HL-60/S4 (cell line): Measurements from ENCODE around the gene EWSR1.

Experiments
- in situ Hi-C: fragments of 300-500 bp; cut with MboI; formaldehyde crosslinking; loops from 2 replicates; pipeline ENCODE4 v1.14.3; 2022; ENCODE audit warnings: low sequenced_read_pairs

Gene EWSR1

GRCh38 chr22:29301716-29302401 is 33.8 kb downstream of the EWSR1 start:
- in situ Hi-C loops: no loop called here

DNA sequence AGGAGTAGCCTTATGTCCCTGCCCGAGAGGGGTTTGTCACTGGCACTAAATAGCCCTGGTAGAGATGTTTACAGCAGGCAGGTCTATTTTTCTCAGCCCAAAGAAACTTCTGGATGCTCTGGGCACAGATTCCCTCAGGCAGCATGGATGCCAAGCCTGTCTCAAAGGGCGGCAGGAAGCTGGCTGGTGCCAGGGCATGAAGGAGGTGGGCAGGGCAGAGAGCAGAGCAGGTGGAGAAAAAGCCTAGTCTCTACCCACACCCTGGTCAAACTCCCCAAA is 34.3 kb downstream of the EWSR1 start:
- in situ Hi-C loops: no loop called here

DNA sequence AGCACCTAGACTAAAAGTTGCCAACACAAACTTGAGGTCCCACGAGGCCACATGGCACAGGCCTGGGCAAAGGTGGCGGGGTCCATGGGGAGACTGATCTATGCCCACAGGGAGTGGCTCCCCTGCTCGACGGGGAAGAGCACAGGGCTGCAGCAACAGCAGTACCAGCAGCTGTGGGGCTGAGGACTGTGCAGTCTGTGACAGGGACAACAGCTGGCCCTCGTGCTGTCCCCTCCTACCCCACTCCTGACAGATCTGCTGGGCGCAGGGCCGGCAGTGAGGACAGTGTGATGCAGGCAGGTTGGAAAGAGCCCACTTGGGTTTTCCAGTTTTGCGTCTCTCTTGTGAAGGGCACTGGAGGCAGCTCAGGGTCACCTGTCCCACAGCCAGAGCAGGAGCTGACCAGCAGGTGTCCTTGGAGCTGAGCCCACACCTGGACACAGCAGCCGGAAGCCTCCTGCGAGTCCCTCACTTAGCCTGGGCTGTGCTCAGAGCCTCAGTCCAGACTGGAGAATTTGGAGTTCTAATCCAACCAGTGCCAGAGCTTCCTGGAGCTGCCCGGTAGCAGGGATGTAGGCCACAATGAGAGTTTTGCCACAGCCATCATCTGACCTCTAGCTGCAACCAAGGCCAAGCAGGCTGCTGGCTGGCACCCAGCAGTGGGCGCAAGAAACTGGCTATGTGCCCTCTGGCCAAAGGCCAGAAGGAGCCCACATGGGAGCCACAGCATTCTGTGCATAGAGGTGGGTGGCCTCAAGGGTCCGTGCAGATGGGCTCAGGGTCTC is 34.8 kb downstream of the EWSR1 start:
- in situ Hi-C loops: no loop called here

DNA sequence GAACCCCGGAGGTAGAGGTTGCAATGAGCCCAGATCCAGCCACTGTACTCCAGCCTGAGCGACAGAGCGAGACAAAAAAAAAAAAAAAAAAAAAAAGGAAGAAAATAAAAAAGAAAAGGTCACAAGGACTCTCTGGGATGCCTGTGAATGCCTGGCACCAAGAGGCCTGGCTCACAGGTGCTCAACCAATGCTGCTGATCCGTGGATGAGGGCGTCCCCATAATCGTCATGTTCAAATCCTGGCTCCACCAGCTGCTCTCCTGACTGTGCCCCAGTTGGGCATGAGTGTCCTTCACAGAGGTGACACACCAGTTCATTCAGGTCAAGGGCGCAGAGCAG is 37.7 kb downstream of the EWSR1 start:
- in situ Hi-C loops: no loop called here

- in situ Hi-C loops: no loop called here
Observed at GRCh38 chr22:29306175-29306834, 38.2 kb downstream of the EWSR1 start, which contains the start of gene GAS2L1. GAS2L1 (plus strand) TSS chr22:29306650; CDS start chr22:29308106, 1,456 bp downstream.

DNA sequence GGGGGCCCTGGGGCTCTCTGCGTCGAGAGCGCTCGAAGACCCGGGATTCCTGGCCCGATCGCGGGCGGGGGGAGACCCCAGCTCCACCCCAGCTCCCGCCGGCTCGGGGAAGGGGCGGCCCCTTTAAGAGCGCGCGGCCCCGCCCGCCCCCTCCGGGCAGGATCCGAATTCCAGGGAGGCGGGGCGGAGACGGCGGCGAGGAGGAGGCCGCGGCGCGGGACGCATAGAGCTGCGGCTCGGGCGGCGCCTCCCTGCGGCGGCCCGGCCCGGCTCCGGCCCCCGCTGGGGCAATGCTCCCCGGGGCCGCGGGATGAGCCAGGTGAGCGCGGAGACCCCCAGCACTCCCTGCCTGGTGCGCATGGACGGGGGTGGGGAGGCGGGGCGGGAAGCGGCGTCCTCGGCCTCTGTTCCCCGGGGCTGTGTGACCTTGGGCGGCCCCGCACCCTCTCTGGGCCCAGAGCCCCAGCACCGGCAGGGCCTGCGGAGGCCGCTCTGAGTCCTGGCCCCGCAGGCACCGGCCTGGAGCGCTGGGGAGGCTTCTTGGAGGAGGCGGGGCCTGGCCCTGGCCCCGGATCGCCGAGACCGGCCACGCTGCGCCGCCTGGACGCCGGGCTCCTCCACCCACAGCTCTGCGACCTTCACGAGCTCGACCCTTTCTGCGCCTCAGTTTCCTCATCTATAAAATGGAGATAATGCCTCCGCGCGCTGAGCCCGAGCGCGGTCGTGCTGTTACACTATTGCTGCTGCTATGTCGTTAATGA is 38.9 kb downstream of the EWSR1 start:
- in situ Hi-C loops: no loop called here

DNA sequence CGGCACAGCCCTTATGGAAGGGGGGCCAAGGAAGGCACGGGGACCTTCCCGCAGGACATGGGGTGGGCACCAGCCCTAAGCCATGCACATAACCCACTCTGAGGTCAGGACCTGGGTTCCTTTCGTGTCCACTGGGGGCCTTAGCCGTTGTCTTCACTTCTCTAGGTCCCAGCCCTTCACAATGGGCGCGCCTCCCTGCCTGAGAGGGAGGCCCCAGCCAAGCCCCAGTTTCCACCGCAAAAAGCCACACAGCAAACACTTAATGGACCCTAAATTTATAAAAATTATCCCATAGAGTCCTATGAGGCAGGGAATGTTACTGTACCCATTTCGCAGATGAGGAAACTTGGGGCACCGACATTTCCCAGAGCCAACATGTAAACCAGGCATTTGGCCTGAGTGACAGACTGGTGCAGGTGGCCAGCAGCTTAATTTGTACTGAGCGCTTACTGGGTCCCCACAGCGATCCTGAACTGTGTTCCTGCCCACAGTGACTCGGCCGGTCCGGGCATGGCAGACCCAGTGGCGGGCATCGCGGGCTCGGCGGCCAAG is 39.6 kb downstream of the EWSR1 start:
- in situ Hi-C loops: no loop called here

DNA sequence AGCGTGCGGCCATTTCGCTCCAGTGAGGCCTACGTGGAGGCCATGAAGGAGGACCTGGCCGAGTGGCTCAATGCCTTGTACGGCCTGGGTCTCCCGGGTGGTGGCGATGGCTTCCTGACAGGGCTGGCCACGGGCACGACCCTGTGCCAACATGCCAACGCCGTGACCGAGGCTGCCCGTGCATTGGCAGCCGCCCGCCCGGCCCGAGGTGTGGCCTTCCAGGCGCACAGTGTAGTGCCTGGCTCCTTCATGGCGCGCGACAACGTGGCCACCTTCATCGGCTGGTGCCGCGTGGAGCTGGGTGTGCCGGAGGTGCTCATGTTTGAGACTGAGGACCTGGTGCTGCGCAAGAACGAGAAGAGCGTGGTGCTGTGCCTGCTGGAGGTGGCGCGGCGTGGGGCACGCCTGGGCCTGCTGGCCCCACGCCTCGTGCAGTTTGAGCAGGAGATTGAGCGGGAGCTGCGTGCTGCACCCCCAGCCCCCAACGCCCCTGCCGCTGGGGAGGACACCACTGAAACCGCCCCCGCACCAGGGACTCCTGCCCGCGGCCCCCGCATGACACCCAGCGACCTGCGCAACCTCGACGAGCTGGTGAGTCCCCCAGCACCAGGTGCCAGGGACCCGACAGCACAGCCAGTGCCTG is 40.2 kb downstream of the EWSR1 start:
- in situ Hi-C loops: no loop called here

- in situ Hi-C loops: no loop called here
Observed at GRCh38 chr22:29308791-29309262, 40.8 kb downstream of the EWSR1 start.

GRCh38 chr22:29309332-29310064 is 41.4 kb downstream of the EWSR1 start:
- in situ Hi-C loops: no loop called here

DNA sequence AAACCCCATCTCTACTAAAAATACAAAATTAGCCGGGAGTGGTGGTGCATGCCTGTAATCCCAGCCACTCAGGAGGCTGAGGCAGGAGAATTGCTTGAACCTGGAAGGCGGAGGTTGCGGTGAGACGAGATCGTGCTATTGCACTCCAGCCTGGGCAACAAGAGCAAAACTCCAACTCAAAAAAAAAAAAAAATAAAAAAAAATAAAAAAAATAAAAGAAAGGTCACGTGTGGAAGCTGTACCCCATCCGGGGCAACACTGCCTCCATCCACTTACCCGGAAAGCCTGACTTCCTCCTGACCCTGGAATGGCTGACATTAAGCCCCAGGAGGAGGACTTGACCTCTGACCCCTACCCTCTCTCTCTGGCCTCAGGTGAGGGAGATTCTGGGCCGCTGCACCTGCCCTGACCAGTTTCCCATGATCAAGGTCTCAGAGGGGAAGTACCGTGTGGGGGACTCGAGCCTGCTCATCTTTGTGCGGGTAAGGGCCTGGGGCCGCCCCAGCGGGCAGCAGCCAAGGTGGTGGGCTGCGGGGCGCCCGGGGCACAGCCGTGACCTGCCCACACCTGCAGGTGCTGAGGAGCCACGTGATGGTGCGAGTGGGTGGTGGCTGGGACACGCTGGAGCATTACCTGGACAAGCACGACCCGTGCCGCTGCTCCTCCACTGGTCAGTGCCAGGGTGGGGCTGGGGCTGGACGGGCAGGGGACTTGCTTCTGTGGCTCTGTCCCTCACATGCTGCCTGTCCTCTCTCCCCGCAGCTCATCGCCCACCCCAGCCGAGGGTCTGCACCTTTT is 42.2 kb downstream of the EWSR1 start:
- in situ Hi-C loops: no loop called here

DNA sequence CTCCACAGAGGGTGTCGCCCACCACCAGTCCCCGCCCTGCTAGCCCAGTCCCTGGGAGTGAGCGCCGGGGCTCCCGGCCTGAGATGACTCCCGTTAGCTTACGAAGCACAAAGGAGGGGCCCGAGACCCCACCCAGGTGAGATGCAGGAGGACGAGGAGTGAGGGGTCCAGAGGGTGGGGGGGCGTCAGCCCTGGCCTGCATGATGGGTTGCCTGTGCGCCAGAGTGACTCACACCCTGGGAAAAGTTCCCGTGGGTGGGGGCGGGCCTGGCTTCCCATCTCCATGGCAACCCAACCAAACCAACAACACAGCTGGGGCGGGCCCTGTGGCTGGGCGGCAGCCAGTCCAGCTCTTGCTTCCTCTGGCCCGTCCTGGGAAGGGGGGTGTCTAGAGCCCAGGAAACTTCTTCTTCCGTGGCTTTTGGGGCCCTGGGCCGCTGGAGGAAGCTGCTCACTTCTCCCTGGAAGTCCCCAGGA is 42.8 kb downstream of the EWSR1 start:
- in situ Hi-C loops: no loop called here

GRCh38 chr22:29311464-29312217 is 43.6 kb downstream of the EWSR1 start:
- in situ Hi-C loops: no loop called here

DNA sequence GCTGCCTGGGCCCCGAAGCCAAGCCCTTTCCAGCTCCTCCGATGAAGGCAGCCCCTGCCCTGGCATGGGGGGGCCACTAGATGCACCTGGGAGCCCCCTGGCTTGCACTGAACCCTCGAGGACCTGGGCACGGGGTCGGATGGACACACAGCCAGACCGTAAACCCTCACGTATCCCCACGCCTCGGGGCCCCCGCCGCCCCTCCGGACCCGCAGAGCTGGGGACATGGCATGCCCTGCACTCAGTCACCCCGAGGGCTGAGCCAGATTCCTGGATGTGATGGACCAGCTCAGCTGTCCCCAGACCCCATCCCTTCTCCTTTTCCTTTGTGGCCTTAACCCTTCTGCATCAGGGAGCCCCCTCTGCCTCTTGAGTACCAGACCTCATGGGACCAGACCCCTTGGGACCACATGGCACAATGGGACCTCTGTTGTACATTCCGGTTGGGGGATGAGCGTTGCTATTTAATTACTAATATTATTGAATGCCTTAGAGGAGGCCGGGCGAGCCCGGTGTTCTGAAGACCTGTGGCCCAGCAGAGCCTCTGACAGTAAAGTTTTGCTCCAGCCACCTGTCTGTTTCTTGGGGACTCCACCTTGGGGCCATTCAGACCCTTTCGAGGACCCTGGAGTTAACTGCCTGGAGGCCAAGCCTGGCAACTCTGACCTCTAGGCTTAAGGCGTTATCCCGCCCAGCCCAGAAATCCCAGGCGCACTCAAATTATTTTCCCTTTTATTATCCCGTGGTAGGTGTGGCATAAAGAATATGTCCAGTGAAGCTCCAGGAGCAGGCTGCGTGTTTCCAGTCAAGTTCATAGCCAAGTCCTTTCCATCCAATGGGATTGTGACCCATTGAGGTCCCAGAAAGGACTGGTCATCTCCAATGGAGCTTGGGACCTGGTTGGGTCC is 44.4 kb downstream of the EWSR1 start:
- in situ Hi-C loops: no loop called here

GRCh38 chr22:29313126-29313575 is 45.1 kb downstream of the EWSR1 start:
- in situ Hi-C loops: no loop called here

DNA sequence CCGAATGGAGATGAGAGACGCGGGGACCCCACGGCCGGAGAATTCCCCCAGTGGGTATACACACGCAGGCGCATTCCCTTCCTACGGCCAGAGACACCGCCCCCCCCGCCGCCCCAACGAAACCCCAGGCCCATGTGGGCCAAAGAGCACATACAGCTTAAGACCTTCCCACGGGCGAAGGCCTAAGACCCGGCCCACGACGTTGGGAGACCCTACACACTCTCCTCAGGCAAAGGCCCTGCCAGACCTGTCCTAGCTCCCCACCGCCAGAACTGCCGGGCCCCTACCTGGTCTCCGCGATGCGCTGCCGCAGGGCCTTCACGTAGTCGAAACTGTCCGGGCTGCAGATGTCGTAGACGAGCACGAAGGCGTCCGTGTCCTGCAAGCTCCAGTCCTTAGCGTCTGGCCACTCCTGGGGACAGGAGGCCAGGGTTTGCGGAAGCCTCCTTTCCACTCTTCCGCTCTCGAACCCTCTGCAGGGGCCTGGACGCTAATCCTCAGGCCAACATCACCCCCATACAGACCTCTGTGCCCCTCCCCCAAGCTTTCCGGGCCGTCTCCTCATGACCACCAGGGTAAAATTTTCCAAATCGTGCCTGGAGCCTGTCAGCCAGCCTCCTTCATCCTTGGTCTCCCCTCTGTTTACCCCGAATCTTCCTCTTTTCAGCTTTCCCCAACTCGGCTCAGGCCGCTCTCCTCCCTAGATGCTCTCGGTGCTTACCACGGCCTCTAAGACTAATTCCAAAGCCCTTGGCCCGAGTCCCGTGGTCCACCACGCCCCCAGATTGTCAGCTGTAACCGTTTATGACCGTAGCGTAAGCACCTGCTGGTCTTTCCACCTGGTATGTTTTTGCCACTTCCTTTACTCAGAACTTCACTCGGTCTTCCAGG is 45.8 kb downstream of the EWSR1 start:
- in situ Hi-C loops: no loop called here
